HG03442 (cell line): ENCODE measurements around the gene PGAM4.
"Not testable (repeated sequence)": the region's sequence is repeated elsewhere in the genome, so short reads cannot be mapped to it uniquely, and the experiment has no call there.

Experiments used
- ATAC-seq: cut with Tn5 transposase; IDR thresholded peaks from one replicate; pipeline ENCODE4 v1.9.1; 2021; ENCODE audit warnings: mild to moderate bottlenecking, moderate library complexity; ENCODE audit not compliant: unreplicated experiment

Gene PGAM4

GRCh38 chrX:77969538-77969937 lies at the start of gene PGAM4:
Gene PGAM4, minus strand, starts transcription at chrX:77969638. Its CDS starts 0 bp downstream, at chrX:77969638.
- ATAC-seq, result no peak

GRCh38 chrX:78011846-78012245 lies 42.4 kb upstream of the PGAM4 start:
- ATAC-seq, result no peak

GRCh38 chrX:77979870-77980269 lies 10.4 kb upstream of the PGAM4 start:
- no peak for ATAC-seq

- ATAC-seq, result no peak
Observed at GRCh38 chrX:77977518-77977917, 8.1 kb upstream of the PGAM4 start.

- no peak for ATAC-seq
Observed at GRCh38 chrX:77977095-77977494, 7.7 kb upstream of the PGAM4 start.

- ATAC-seq, result no peak
Observed at GRCh38 chrX:77975755-77976154, 6.3 kb upstream of the PGAM4 start.

- ATAC-seq, result no peak
Observed at GRCh38 chrX:77967631-77968030, 1.8 kb downstream of the PGAM4 start.

- ATAC-seq, result no peak
Observed at GRCh38 chrX:77966361-77966760, 3.1 kb downstream of the PGAM4 start.

- no peak for ATAC-seq
Observed at GRCh38 chrX:77962068-77962902, 7.2 kb downstream of the PGAM4 start.

GRCh38 chrX:77961063-77961462 lies 8.4 kb downstream of the PGAM4 start:
- ATAC-seq, result no peak

GRCh38 chrX:77960567-77960966 lies 8.9 kb downstream of the PGAM4 start:
- ATAC-seq, result no peak

- ATAC-seq, result no peak
Observed at GRCh38 chrX:77953708-77954107, 15.7 kb downstream of the PGAM4 start.

- no peak for ATAC-seq
Observed at GRCh38 chrX:77953302-77953701, 16.1 kb downstream of the PGAM4 start.

GRCh38 chrX:77952173-77952572 lies 17.3 kb downstream of the PGAM4 start:
- ATAC-seq, result no peak

GRCh38 chrX:77949840-77950239 lies 19.6 kb downstream of the PGAM4 start:
- no peak for ATAC-seq

GRCh38 chrX:77946571-77946970 lies 22.9 kb downstream of the PGAM4 start:
- no peak for ATAC-seq

- no peak for ATAC-seq
Observed at GRCh38 chrX:77945910-77946545, 23.4 kb downstream of the PGAM4 start.

GRCh38 chrX:77945031-77945430 lies 24.4 kb downstream of the PGAM4 start:
- ATAC-seq, result not testable (repeated sequence)

- ATAC-seq, result no peak
Observed at GRCh38 chrX:77938083-77938680, 31.3 kb downstream of the PGAM4 start.

- ATAC-seq, result no peak
Observed at GRCh38 chrX:77937291-77937690, 32.1 kb downstream of the PGAM4 start.

GRCh38 chrX:77936299-77936698 lies 33.1 kb downstream of the PGAM4 start:
- no peak for ATAC-seq

- ATAC-seq, result no peak
Observed at GRCh38 chrX:77935886-77936285, 33.6 kb downstream of the PGAM4 start.
